ENCODE data around the gene BRD9. TPM values are rescaled to one million over a fixed set of nuclear protein-coding genes. Genes with fewer than 3 reads are reported as not detected.

Gene BRD9
- total RNA-seq, 1 donor from 2014 or later: 23.6 TPM

DNA sequence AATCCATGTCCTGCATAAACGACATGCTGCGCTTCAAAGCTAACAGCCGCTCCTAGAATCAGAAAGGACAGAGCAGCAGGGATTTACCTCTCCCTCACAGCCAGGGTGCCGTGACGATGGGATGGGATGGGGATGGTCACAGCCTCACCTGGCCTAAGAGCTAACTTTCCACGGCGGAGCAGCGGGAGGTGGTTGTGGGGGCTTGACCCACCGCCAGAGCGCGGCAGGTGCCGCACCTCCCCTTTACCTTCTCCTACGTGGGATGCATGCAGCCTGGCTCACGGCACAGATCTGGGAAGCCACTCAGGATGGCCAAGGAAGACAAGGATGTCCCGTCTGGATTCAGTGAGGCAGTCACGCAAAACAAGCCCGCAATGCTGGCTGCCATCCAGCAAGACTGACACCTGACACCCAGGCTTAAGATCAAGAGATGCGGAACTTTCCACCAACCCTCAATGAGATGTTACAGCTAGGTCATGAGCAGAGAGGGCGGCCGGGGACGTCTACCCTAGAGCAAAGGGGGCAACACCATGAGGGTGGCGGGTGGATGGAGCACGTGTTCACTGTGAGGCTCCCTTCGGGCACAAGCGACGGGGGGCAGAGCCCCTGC lies 5.8 kb downstream of the BRD9 start:
- DNase-seq: no peak
- Histone ChIP-seq H3K4me3 (no peak overlapping the region), H3K27ac (replicated peaks) (no peak overlapping the region), H3K4me1 (peaks cover 37% of the 10 kb centered on the region), H3K36me3 (peaks cover 94% of the 10 kb centered on the region), H3K9me3 (replicated peaks) (no peaks in the 10 kb centered on the region), H3K27me3 (ENCODE audit: low read depth) (no peaks in the 10 kb centered on the region)
- TF ChIP-seq, protein P1, sequence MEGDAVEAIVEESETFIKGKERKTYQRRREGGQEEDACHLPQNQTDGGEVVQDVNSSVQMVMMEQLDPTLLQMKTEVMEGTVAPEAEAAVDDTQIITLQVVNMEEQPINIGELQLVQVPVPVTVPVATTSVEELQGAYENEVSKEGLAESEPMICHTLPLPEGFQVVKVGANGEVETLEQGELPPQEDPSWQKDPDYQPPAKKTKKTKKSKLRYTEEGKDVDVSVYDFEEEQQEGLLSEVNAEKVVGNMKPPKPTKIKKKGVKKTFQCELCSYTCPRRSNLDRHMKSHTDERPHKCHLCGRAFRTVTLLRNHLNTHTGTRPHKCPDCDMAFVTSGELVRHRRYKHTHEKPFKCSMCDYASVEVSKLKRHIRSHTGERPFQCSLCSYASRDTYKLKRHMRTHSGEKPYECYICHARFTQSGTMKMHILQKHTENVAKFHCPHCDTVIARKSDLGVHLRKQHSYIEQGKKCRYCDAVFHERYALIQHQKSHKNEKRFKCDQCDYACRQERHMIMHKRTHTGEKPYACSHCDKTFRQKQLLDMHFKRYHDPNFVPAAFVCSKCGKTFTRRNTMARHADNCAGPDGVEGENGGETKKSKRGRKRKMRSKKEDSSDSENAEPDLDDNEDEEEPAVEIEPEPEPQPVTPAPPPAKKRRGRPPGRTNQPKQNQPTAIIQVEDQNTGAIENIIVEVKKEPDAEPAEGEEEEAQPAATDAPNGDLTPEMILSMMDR (IDR thresholded peaks at IDR 0.05; ENCODE audit: borderline replicate concordance): no peak
- intact Hi-C loops (cut with micrococcal nuclease): no loop called here

DNA sequence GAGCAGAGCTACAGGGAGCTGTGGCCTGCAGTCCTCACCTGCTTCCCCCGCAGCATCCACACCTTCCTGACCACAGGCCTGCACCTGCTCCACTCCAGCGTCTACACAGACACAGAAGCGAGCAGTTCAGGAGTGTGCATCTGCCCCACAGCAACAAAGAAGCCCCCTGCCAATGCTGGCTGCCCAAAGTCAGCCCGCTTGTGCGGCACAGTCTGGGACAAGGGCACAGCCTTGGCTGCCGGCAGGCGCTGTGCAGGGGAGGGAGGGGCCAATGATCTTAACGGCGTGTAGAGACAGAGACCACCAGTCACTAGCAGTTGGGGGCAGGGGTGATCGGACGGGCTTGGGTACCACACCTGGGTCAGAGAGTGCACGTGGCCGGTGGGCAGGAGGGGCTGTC lies 6.6 kb downstream of the BRD9 start:
- TF ChIP-seq, protein P1 (IDR thresholded peaks at IDR 0.05; ENCODE audit: borderline replicate concordance): no peak
- Histone ChIP-seq H3K36me3 (peaks cover 98% of the 10 kb centered on the region), H3K27ac (replicated peaks) (peak overlapping the region; percentile 69), H3K4me3 (no peak overlapping the region), H3K4me1 (peaks cover 29% of the 10 kb centered on the region), H3K9me3 (replicated peaks) (no peaks in the 10 kb centered on the region), H3K27me3 (ENCODE audit: low read depth) (no peaks in the 10 kb centered on the region)
- no peak for DNase-seq
- intact Hi-C loops (cut with micrococcal nuclease): no loop called here

DNA sequence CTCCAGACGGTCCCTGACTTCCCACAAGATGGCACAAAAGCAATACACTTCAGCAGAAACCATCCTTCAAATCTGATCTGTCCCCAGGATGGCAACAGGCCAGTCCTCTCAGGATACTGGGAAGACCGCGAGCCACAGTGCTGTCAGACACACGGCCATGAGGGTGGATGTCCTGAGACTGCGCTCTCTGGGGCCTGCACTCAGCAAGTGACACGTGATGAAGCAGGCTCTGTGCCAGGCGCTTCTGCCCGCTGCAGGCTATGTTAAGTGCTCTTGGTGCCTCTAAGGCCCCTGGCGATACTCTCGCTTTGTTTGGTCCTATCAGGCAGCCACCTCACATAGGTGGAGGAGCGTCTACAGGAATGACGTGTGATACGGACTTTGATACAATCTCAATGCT lies 7.1 kb downstream of the BRD9 start:
- TF ChIP-seq, protein P1 (IDR thresholded peaks at IDR 0.05; ENCODE audit: borderline replicate concordance): no peak
- Histone ChIP-seq H3K27me3 (ENCODE audit: low read depth) (no peaks in the 10 kb centered on the region), H3K27ac (replicated peaks) (peak overlapping the region; percentile 69), H3K4me1 (peaks cover 24% of the 10 kb centered on the region), H3K9me3 (replicated peaks) (no peaks in the 10 kb centered on the region), H3K36me3 (peaks cover 98% of the 10 kb centered on the region), H3K4me3 (no peak overlapping the region)
- DNase-seq: peak; percentile 83
- intact Hi-C loops (cut with micrococcal nuclease): no loop called here

DNA sequence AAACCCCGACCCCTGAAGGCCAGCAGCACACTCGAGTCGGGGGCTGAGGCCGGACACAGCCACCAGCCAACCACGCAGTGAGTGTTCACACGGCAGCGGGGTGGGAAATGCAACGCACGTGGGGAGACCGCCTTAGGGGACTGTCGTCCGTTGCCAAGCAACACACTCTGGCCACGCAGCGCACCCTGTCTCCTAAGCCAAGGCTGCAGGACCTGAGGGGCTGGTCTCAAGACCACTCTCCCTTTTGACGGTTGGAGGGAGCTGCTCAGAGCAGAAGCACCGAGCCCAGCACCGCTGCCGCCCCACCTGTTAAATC lies 7.5 kb downstream of the BRD9 start:
- intact Hi-C loops (cut with micrococcal nuclease): no loop called here
- Histone ChIP-seq H3K9me3 (replicated peaks) (no peaks in the 10 kb centered on the region), H3K4me1 (peaks cover 24% of the 10 kb centered on the region), H3K36me3 (peaks cover 96% of the 10 kb centered on the region), H3K27me3 (ENCODE audit: low read depth) (no peaks in the 10 kb centered on the region), H3K4me3 (no peak overlapping the region), H3K27ac (replicated peaks) (peak overlapping the region; percentile 69)
- DNase-seq: no peak
- TF ChIP-seq, protein P1 (IDR thresholded peaks at IDR 0.05; ENCODE audit: borderline replicate concordance): no peak

DNA sequence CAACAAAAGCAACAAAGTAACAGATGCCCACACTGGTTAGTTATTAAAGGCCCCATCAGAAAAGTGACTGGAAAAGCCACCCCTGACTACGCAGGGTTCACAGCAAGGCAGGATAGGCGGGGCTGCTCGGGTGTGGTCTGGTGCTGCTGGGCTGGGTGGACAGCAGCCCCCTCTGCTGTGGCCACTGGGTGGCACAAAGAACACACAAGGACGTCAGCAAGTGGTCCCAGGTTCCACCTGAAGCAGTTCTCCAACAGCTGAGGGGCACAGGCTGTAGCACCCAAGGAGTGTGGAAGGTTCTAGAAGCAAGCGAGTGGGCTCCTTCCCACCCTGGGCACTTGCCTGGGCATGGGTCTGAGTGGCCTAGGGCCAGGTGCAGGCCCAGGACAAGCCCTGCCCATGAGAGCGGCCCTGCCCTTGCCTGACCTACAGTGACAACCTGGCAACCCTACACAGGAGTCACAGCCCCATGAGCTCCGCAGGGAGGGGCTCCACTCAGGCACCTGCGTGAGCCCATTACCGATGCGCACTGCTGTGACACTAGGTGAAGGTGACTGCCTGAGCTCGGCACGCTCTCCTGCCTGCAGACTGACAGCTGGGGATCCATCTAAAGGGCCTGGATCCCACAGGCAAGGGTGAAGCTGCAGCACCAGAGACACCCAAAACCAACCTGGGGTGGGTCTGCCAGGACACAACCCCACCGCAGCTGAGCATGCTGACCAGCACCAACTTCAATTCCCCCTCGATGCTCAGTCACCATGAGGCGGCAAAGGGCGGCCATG lies 8.1 kb downstream of the BRD9 start:
- H3K27ac ChIP-seq (replicated peaks): peak overlapping the region; percentile 69
- no peaks in the 10 kb centered on the region for H3K27me3 ChIP-seq (ENCODE audit: low read depth)
- peaks cover 91% of the 10 kb centered on the region for H3K36me3 ChIP-seq
- intact Hi-C loops (cut with micrococcal nuclease): no loop called here
- H3K9me3 ChIP-seq (replicated peaks): no peaks in the 10 kb centered on the region
- TF ChIP-seq, protein P1 (IDR thresholded peaks at IDR 0.05; ENCODE audit: borderline replicate concordance): no peak
- peaks cover 24% of the 10 kb centered on the region for H3K4me1 ChIP-seq
- no peak for DNase-seq
- H3K4me3 ChIP-seq: no peak overlapping the region

Measured in left ventricle myocardium inferior (tissue), 1 donor.